NCI-H748 (cell line): ENCODE measurements around the gene PIGZ.

Experiments
- DNase-seq: peaks from one replicate; lab custom pipeline; 2025; ENCODE audit not compliant: unreplicated experiment; lab: John Stamatoyannopoulos, UW

PIGZ gene

GRCh38 chr3:196983186-196983585 lies 14.6 kb upstream of the PIGZ start:
- DNase-seq, result no peak

GRCh38 chr3:196981657-196982056 lies 13.0 kb upstream of the PIGZ start:
- DNase-seq, result no peak

GRCh38 chr3:196979545-196979944 lies 10.9 kb upstream of the PIGZ start:
- no peak for DNase-seq

- no peak for DNase-seq
Measured at GRCh38 chr3:196976941-196977340, 8.3 kb upstream of the PIGZ start.

- DNase-seq, result no peak
Measured at GRCh38 chr3:196975349-196975748, 6.7 kb upstream of the PIGZ start.

- DNase-seq, result no peak
Measured at GRCh38 chr3:196974661-196975060, 6.0 kb upstream of the PIGZ start.

GRCh38 chr3:196971094-196971698 lies 2.6 kb upstream of the PIGZ start:
- no peak for DNase-seq

GRCh38 chr3:196970547-196971093 lies 2.0 kb upstream of the PIGZ start:
- no peak for DNase-seq

- DNase-seq, result peak; percentile 48
Measured at GRCh38 chr3:196969660-196970546, 1.3 kb upstream of the PIGZ start.

- peak; percentile 29 for DNase-seq
Measured at GRCh38 chr3:196969134-196969659, 564 bp upstream of the PIGZ start.

- no peak for DNase-seq
Measured at GRCh38 chr3:196967412-196968232, 1.0 kb downstream of the PIGZ start.

- DNase-seq, result no peak
Measured at GRCh38 chr3:196966526-196967401, 1.9 kb downstream of the PIGZ start.

GRCh38 chr3:196965804-196966173 lies 2.8 kb downstream of the PIGZ start:
- DNase-seq, result no peak

GRCh38 chr3:196965112-196965803 lies 3.4 kb downstream of the PIGZ start:
- DNase-seq, result no peak

- no peak for DNase-seq
Measured at GRCh38 chr3:196963631-196963953, 5.0 kb downstream of the PIGZ start.

- no peak for DNase-seq
Measured at GRCh38 chr3:196962930-196963630, 5.6 kb downstream of the PIGZ start.

- no peak for DNase-seq
Measured at GRCh38 chr3:196962108-196962929, 6.3 kb downstream of the PIGZ start.

- DNase-seq, result no peak
Measured at GRCh38 chr3:196954832-196955231, 13.8 kb downstream of the PIGZ start.
